Measurements from ENCODE around the gene ANP32B.

The ANP32B gene

GRCh38 chr9:97962136-97962535, 21.0 kb upstream of the ANP32B start:
- H3K27ac ChIP-seq = no peak overlapping the region
- no peak overlapping the region for H3K4me2 ChIP-seq
- H3K27me3 ChIP-seq (ENCODE audit: insufficient read depth, low read depth) = no peaks in the 10 kb centered on the region
- no peak overlapping the region for H2AFZ ChIP-seq (ENCODE audit: low read depth)
- no peaks in the 10 kb centered on the region for H3K4me1 ChIP-seq (ENCODE audit: low read depth, poor library complexity, severe bottlenecking)
- H3K4me3 ChIP-seq (IDR thresholded peaks at IDR 0.05; ENCODE audit: insufficient read depth, low read depth, low read length) = no peak overlapping the region
- H3K9ac ChIP-seq = no peak overlapping the region
- H4K20me1 ChIP-seq (ENCODE audit: insufficient read depth) = no peaks in the 10 kb centered on the region
- no peaks in the 10 kb centered on the region for H3K79me2 ChIP-seq (ENCODE audit: insufficient read depth, low read depth)
- no peaks in the 10 kb centered on the region for H3K36me3 ChIP-seq (ENCODE audit: insufficient read depth)
- TF ChIP-seq CTCF (conservative IDR thresholded peaks at IDR 0.05; ENCODE audit: low read depth, low read length) = no peak

DNA sequence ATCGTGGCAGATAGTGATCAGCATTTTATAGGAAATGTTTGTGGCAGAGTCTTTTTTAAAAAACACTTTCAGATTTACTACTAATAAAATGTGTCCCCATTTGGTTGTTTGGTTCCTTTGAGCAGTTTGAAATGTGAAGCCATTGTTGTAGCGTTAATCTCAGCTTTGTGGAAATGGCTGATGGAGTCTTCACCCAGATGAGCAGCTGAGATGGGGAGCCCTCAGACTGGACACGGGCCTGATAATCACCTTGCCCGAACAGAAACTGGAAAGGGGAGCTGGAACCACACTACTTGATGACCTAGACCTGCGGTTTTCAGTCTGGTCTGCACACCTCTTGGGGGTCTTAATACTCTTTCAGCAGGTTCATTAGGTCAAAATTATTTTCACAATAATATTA, 20.6 kb upstream of the ANP32B start:
- Histone ChIP-seq H3K27ac (no peak overlapping the region), H3K4me1 (ENCODE audit: low read depth, poor library complexity, severe bottlenecking) (no peaks in the 10 kb centered on the region), H3K4me2 (no peak overlapping the region), H3K4me3 (IDR thresholded peaks at IDR 0.05; ENCODE audit: insufficient read depth, low read depth, low read length) (no peak overlapping the region), H2AFZ (ENCODE audit: low read depth) (no peak overlapping the region), H4K20me1 (ENCODE audit: insufficient read depth) (no peaks in the 10 kb centered on the region), H3K79me2 (ENCODE audit: insufficient read depth, low read depth) (no peaks in the 10 kb centered on the region), H3K9ac (no peak overlapping the region), H3K36me3 (ENCODE audit: insufficient read depth) (no peaks in the 10 kb centered on the region), H3K27me3 (ENCODE audit: insufficient read depth, low read depth) (no peaks in the 10 kb centered on the region)
- no peak for TF ChIP-seq CTCF (conservative IDR thresholded peaks at IDR 0.05; ENCODE audit: low read depth, low read length)

GRCh38 chr9:97963232-97963631, 19.9 kb upstream of the ANP32B start:
- H3K9ac ChIP-seq = no peak overlapping the region
- no peaks in the 10 kb centered on the region for H3K36me3 ChIP-seq (ENCODE audit: insufficient read depth)
- no peaks in the 10 kb centered on the region for H3K27me3 ChIP-seq (ENCODE audit: insufficient read depth, low read depth)
- no peak overlapping the region for H3K27ac ChIP-seq
- no peak overlapping the region for H3K4me3 ChIP-seq (IDR thresholded peaks at IDR 0.05; ENCODE audit: insufficient read depth, low read depth, low read length)
- no peak overlapping the region for H2AFZ ChIP-seq (ENCODE audit: low read depth)
- no peaks in the 10 kb centered on the region for H3K79me2 ChIP-seq (ENCODE audit: insufficient read depth, low read depth)
- no peaks in the 10 kb centered on the region for H4K20me1 ChIP-seq (ENCODE audit: insufficient read depth)
- TF ChIP-seq CTCF (conservative IDR thresholded peaks at IDR 0.05; ENCODE audit: low read depth, low read length) = no peak
- no peak overlapping the region for H3K4me2 ChIP-seq
- no peaks in the 10 kb centered on the region for H3K4me1 ChIP-seq (ENCODE audit: low read depth, poor library complexity, severe bottlenecking)

GRCh38 chr9:97964901-97965300, 18.2 kb upstream of the ANP32B start:
- Histone ChIP-seq H3K27me3 (ENCODE audit: insufficient read depth, low read depth) (no peaks in the 10 kb centered on the region), H3K27ac (no peak overlapping the region), H3K4me1 (ENCODE audit: low read depth, poor library complexity, severe bottlenecking) (no peaks in the 10 kb centered on the region), H3K79me2 (ENCODE audit: insufficient read depth, low read depth) (no peaks in the 10 kb centered on the region), H2AFZ (ENCODE audit: low read depth) (no peak overlapping the region), H4K20me1 (ENCODE audit: insufficient read depth) (no peaks in the 10 kb centered on the region), H3K36me3 (ENCODE audit: insufficient read depth) (no peaks in the 10 kb centered on the region), H3K9ac (no peak overlapping the region), H3K4me3 (IDR thresholded peaks at IDR 0.05; ENCODE audit: insufficient read depth, low read depth, low read length) (no peak overlapping the region), H3K4me2 (no peak overlapping the region)
- no peak for TF ChIP-seq CTCF (conservative IDR thresholded peaks at IDR 0.05; ENCODE audit: low read depth, low read length)

GRCh38 chr9:97966493-97966892, 16.6 kb upstream of the ANP32B start:
- no peak overlapping the region for H3K4me3 ChIP-seq (IDR thresholded peaks at IDR 0.05; ENCODE audit: insufficient read depth, low read depth, low read length)
- no peak overlapping the region for H2AFZ ChIP-seq (ENCODE audit: low read depth)
- no peaks in the 10 kb centered on the region for H3K36me3 ChIP-seq (ENCODE audit: insufficient read depth)
- no peak for TF ChIP-seq CTCF (conservative IDR thresholded peaks at IDR 0.05; ENCODE audit: low read depth, low read length)
- no peaks in the 10 kb centered on the region for H3K4me1 ChIP-seq (ENCODE audit: low read depth, poor library complexity, severe bottlenecking)
- H3K9ac ChIP-seq = no peak overlapping the region
- no peaks in the 10 kb centered on the region for H3K79me2 ChIP-seq (ENCODE audit: insufficient read depth, low read depth)
- H3K27me3 ChIP-seq (ENCODE audit: insufficient read depth, low read depth) = no peaks in the 10 kb centered on the region
- H4K20me1 ChIP-seq (ENCODE audit: insufficient read depth) = no peaks in the 10 kb centered on the region
- no peak overlapping the region for H3K27ac ChIP-seq
- H3K4me2 ChIP-seq = no peak overlapping the region
